GM12872 (cell line): ENCODE results near the gene SYNE2.

Experiments
- CTCF ChIP-seq: IDR thresholded peaks from 3 replicates; pipeline ENCODE4 v1.5.1; 2011; ENCODE audit warnings: low read depth, mild to moderate bottlenecking, low read length, moderate library complexity; ENCODE audit not compliant: insufficient read depth

SYNE2 gene

GRCh38 chr14:63995285-63995684, 142.5 kb downstream of the SYNE2 start:
- no peak for TF ChIP-seq CTCF

DNA sequence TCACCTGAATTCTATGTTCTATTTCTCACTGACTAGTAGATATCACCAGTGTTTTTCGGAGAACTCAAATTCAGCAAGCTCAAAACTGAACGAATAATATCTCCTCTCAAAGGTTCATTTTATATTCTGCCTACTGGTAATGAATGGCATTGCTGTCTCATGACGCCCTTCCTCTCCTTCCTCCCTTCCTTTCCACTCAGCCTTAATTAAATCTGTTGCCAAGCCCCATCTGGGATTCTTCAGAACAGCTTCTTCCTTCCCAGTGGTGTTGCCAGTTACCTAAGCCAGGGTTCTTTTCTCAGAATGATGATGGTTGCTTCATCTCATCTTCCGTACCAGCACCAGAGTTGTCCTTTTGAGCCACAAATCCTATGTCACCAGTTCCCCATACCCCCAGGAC, 143.2 kb downstream of the SYNE2 start:
- no peak for TF ChIP-seq CTCF

GRCh38 chr14:63996625-63997220, 143.9 kb downstream of the SYNE2 start:
- no peak for TF ChIP-seq CTCF

- TF ChIP-seq CTCF = no peak
These were observed 147.9 kb downstream of the SYNE2 start for GRCh38 chr14:64000749-64001148.

DNA sequence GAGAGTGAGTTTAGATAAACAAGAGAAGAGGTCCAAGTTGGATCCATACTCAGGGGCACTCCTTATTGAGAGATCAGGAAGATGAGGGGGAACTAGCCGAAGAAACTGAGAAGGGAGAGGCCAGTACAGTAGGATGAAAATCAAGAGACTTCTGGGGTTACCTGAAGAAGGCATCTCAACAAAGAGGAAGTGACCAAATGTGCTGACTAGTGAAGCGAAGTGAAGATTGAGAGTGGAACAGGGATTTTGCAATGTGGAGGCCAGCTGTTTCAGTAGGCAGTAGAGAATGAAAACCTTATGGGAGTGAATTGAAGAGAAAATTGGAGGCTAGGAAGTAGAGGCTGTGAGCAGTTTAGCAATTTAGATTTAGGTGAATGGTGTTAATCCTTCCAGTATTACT, 153.0 kb downstream of the SYNE2 start:
- no peak for TF ChIP-seq CTCF

- TF ChIP-seq CTCF = no peak
These were observed 155.2 kb downstream of the SYNE2 start for GRCh38 chr14:64008016-64008415.

DNA sequence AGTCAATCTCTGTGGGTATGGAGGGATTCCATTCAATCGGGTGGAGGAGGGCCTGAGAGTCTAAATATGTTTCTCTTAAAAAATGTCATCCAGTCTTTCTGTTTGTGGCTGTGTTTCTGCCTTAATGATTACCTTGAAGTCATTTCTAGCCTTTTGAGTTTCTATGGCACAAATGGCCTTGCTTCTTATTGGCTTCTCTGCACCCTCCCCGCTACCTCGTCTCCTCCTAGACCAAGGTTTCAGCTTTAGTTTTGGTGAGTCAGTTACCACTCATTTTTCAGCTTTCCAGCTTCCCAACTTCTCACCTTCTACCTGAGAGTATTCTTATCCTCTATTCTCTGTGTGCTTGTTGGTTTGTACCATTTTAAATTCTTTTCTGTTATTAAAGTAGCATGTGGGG, 159.2 kb downstream of the SYNE2 start:
- no peak for TF ChIP-seq CTCF

- no peak for TF ChIP-seq CTCF
These were observed 159.9 kb downstream of the SYNE2 start for GRCh38 chr14:64012720-64013119.
